GM18498 (cell line): ENCODE results near the gene CDX1.

ENCODE experiments used
- ATAC-seq: cut with Tn5 transposase; IDR thresholded peaks from one replicate; pipeline ENCODE4 v1.9.1; 2021; ENCODE audit warnings: mild to moderate bottlenecking, moderate library complexity; ENCODE audit not compliant: unreplicated experiment

Gene CDX1

GRCh38 chr5:150131461-150131860 is 35.1 kb upstream of the CDX1 start:
- ATAC-seq, result no peak

- ATAC-seq, result no peak
Observed at GRCh38 chr5:150131978-150132694, 34.4 kb upstream of the CDX1 start.

GRCh38 chr5:150132740-150133139 is 33.8 kb upstream of the CDX1 start:
- ATAC-seq, result no peak

- no peak for ATAC-seq
Observed at GRCh38 chr5:150133581-150134197, 32.9 kb upstream of the CDX1 start.

- ATAC-seq, result no peak
Observed at GRCh38 chr5:150134198-150134588, 32.4 kb upstream of the CDX1 start.

GRCh38 chr5:150135557-150136304 is 30.8 kb upstream of the CDX1 start:
- no peak for ATAC-seq

GRCh38 chr5:150136305-150137167 is 30.0 kb upstream of the CDX1 start:
- no peak for ATAC-seq

- ATAC-seq, result no peak
Observed at GRCh38 chr5:150137168-150137957, 29.2 kb upstream of the CDX1 start.

- no peak for ATAC-seq
Observed at GRCh38 chr5:150137997-150138396, 28.6 kb upstream of the CDX1 start.

GRCh38 chr5:150138551-150139265 is 27.9 kb upstream of the CDX1 start:
- no peak for ATAC-seq

GRCh38 chr5:150139334-150139733 is 27.2 kb upstream of the CDX1 start:
- ATAC-seq, result no peak

GRCh38 chr5:150140830-150141229 is 25.7 kb upstream of the CDX1 start:
- ATAC-seq, result no peak

- no peak for ATAC-seq
Observed at GRCh38 chr5:150141544-150142184, 24.9 kb upstream of the CDX1 start.

GRCh38 chr5:150142185-150142958 is 24.2 kb upstream of the CDX1 start:
- no peak for ATAC-seq

GRCh38 chr5:150142959-150143349 is 23.6 kb upstream of the CDX1 start:
- no peak for ATAC-seq

GRCh38 chr5:150143350-150144245 is 23.0 kb upstream of the CDX1 start:
- no peak for ATAC-seq

GRCh38 chr5:150144246-150144801 is 22.3 kb upstream of the CDX1 start:
- ATAC-seq, result no peak
